Loucy (cell line): ENCODE results near the gene SLC12A1.

Experiments used
- CTCF ChIP-seq: fragments of 200-600 bp; sonication (generic); conservative IDR thresholded peaks from 2 replicates; pipeline ENCODE4 v1.5.1; 2014; ENCODE audit warnings: mild to moderate bottlenecking, antibody characterized with exemption, low read length
- EZH2phosphoT487 ChIP-seq: fragments of 200-600 bp; IDR thresholded peaks from 2 replicates; pipeline ENCODE4 v1.6.1; 2018; ENCODE audit warnings: antibody characterized with exemption, mild to moderate bottlenecking, moderate library complexity, borderline replicate concordance

GRCh38 chr15:48345516-48345915 lies 139.4 kb downstream of the SLC12A1 start:
- TF ChIP-seq CTCF (no peak), EZH2phosphoT487 (no peak)
